HT1080 (cell line): Measurements from ENCODE around the gene EID2. TPM values are rescaled to one million over a fixed set of nuclear protein-coding genes. Genes with fewer than 3 reads are reported as not detected.

Source experiments
- DNase-seq: peaks from one replicate; pipeline ENCODE4 v3.0.0-alpha.2; 2015; ENCODE audit warnings: low read depth
- small RNA-seq: library from RNA; depleted of rRNA; stranded (forward); fragments of <200 nt; gene quantifications from one replicate; pipeline ENCODE3, GENCODE V24; 2014
- total RNA-seq: library from RNA; depleted of rRNA; stranded (reverse); fragments of >200 nt; shearing (Covaris generic); gene quantifications from 2 replicates; pipeline ENCODE4 v1.2.3, GENCODE V29; 2014; rRNA removed

Gene EID2
- total RNA-seq, 1 experiment from 2014 or later: 21.8 TPM

DNA sequence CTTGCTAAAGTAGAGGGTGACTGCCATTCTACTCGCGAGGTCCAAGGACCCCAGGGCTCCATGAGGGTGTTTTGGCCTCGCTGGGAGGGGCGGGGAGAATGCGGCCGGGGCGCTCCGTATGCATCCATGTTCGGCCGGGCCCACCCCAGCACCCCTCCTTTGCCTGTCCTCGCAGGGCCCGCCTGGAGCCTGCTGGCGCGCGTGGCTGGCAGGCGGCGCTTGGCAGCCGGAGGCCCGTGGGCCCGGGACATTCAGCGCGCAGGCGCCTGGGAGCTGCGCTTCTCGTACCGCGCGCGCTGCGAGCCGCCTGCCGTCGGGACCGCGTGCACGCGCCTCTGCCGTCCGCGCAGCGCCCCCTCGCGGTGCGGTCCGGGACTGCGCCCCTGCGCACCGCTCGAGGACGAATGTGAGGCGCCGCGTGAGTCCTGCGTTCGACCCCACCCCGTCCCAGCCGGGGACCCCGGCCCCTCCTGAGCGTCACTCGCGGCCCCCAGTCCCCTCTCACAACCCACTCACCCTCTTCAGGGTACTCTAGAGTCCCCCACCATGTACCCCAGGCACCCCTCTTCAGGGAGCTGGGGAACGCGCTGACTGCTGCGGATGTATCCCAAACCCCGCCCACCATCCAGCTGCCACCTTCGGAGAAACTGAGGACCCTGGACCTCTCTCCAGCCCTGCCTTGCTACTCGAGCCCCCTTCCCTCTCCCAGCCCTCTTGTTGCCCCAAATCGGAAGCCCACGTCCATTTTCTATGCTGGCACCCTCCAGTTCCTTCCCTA is 37.1 kb downstream of the EID2 start:
- DNase-seq: peak; percentile 14

GRCh38 chr19:39501340-39501739 is 38.6 kb downstream of the EID2 start:
- DNase-seq: no peak

- DNase-seq: no peak
Measured at GRCh38 chr19:39500543-39500942, 39.4 kb downstream of the EID2 start.

DNA sequence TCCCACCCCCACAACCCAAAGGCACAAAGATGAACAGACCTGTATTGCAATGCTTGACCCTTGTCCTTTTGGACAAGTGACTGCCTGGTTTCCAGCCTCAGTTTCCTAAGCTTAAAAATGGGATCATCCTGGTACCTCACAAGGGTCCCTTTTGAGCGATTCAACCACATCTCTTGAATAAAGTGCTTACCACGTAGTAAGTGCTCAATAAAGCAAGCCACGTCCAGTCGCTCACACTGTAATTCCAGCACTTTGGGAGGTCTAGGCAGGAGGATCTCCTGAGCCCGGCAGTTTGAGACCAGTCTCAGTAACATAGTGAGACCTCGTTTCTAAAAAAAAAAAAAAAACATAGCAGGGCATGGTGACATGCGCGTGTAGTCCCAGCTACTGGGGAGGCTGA is 40.0 kb downstream of the EID2 start:
- no peak for DNase-seq

DNA sequence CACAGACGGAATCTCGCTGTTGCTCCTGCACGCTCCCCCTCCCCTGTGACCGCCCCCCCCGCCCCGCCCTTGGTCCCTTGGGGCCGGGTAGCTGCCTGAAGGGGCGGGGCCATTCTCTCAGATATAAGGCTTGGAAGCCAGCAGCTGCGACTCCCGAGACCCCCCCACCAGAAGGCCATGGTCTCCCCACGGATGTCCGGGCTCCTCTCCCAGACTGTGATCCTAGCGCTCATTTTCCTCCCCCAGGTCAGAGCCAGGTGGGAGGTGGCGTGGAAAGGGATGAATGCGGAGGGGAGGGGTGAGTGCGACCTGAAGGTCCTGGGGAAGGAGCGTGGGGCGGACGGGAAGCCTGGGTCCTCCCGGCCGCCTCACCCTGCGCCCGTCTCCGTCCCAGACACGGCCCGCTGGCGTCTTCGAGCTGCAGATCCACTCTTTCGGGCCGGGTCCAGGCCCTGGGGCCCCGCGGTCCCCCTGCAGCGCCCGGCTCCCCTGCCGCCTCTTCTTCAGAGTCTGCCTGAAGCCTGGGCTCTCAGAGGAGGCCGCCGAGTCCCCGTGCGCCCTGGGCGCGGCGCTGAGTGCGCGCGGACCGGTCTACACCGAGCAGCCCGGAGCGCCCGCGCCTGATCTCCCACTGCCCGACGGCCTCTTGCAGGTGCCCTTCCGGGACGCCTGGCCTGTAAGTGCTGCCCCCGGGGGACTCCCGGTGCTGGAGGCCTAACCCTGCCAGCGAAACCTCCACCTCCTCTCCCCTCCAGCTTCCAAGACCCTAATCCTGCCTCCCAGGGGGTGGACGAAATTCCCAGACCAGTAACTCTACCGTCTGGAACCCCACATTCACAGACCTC is 40.9 kb downstream of the EID2 start, which contains the start of gene DLL3:
TSS of gene DLL3 (plus strand) at position 150 of the 845 bp plus-strand sequence. CDS start at position 178, 28 bp downstream.
- no peak for DNase-seq

DNA sequence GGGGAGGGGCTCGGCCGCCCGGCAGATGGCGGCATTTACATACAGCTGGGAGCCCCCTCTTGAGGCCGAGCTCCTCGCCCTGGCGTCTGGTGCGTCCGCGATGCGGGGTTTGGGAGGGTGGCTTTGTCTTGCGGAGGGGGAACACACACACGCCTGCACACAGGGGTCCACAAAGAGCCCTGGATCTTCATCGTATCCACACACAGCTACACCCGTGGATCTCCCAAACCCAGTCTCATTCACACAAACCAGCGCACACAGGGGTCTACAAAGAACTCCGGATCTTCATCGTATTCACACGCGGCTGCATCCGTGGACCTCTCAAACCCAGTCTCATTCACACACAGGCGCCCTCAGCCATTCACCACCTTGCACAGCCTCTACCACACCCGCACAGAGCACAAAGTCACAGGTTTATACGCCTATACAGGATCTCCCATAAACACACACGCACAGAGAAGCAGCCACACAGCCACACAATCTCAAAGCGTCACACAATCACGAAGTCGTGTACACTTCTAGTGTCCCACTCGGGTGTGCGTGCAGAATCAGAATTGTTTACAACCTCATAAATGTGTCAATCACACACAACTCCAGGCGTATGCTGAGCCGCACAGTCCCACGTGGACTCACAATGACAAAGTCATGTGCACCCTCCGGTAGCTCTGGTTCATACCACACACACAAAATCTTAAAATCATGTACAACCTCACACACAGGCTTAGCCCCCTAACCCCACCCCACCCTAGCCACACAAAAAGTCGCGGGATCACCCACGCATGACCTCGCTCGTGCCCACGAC is 41.8 kb downstream of the EID2 start:
- DNase-seq: peak; percentile 31

DNA sequence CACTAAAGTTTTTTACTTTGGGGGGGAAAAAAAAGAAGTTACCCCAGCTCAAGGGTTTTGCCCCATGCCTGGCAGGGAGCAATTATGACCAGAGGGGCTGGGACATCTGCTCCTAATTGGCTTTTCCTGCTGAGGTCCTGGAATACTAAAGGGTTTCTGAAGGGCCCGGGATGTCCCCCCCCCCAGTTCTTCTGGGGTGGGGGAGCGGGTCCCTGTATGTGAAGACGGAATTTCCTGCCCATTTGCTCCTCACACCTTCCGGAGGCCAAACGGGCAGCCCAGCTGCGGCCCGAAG is 42.3 kb downstream of the EID2 start:
- DNase-seq: no peak

- no peak for DNase-seq
Measured at GRCh38 chr19:39496063-39496462, 43.9 kb downstream of the EID2 start.

DNA sequence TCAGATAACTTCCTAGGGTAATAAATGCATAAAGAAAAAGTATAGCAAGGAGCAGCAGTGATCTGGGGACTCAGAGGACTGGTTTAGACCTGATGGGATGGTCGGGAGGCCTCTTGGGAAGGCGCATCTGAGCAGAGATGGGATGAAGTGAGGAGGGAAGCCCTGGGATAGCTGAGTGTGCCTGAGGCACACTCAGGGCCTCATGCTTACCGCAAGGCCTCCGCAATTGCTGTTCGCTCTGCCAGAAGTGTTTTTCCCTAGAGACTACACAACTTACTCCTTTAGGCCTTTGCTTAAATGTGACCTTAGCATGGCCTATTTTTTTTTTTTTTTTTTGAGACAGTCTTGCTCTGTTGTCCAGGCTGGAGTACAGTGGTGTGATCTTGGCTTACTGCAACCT is 45.3 kb downstream of the EID2 start:
- DNase-seq: no peak

GRCh38 chr19:39492788-39493187 is 47.2 kb downstream of the EID2 start:
- no peak for DNase-seq

DNA sequence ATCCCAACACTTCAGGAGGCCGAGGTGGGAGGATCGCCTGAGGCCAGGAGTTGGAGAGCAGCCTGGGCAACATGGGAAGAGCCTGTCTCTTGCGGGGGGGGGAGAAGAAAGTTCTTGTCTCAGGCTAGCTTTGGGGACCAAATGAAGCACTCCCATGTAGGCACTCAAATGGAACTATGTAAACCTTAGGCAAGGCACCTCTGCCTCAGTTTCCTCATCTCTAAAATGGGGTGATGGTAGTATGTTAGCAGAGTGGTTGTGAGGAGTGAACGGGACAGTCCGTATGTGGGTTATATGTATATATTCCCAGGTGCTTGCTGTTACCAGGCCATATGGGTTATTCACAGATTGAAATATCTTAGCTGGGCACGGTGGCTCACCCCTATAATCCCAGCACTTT is 47.7 kb downstream of the EID2 start:
- no peak for DNase-seq

DNA sequence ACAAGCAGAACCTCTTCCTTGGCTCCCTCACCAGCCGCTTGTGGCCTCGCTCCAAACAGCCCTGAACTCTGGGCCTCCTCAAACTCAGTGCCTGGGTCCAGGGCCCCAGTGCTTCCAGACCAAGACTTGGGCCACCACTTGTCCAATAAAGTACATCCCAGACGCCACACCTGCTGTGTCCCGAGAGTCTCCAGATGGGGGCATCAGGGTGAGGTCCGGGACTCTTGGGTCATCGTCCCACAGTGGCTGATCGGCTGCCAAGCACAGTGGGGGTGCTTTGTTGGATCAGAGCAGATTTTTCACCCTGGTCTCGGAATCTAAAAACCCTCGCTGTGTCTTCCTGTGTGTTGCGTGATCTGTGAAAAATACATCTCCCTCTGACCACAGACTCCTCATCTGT is 50.2 kb downstream of the EID2 start:
- no peak for DNase-seq

Small RNAs within 50 kb of the gene (small RNA-seq; reads per million reads assigned to genes)
- not detected for gene RPS29P24

Other genes with a start within 250 kb of the EID2 start
- gene IFNL1, start 243.8 kb downstream of the EID2 start, total RNA-seq: not detected in 2 replicates
- gene LRFN1, start 219.3 kb downstream of the EID2 start, total RNA-seq: 1.3 and 4.0 TPM in 2 replicates
- 3.6 and 3.8 TPM in 2 replicates for gene GMFG, start 204.1 kb downstream of the EID2 start, total RNA-seq
- 75.1 and 129 TPM in 2 replicates for gene SAMD4B, start 197.7 kb downstream of the EID2 start, total RNA-seq
- 47.3 and 56.1 TPM in 2 replicates for gene PAF1, start 149.1 kb downstream of the EID2 start, total RNA-seq
- gene MED29, start 148.8 kb downstream of the EID2 start, total RNA-seq: 24.6 and 47.3 TPM in 2 replicates
- 1.3 and 2.8 TPM in 2 replicates for gene ZFP36, start 133.3 kb downstream of the EID2 start, total RNA-seq
- 14.0 and 16.5 TPM in 2 replicates for gene PLEKHG2, start 127.5 kb downstream of the EID2 start, total RNA-seq
- gene RPS16, start 104.2 kb downstream of the EID2 start, total RNA-seq: 222 and 315 TPM in 2 replicates
- gene SUPT5H, start 94.6 kb downstream of the EID2 start, total RNA-seq: 86.2 and 91.6 TPM in 2 replicates
- 158 and 199 TPM in 2 replicates for gene TIMM50, start 59.3 kb downstream of the EID2 start, total RNA-seq
- gene DLL3, start 41.2 kb downstream of the EID2 start, total RNA-seq: 0.80 and 1.2 TPM in 2 replicates
- gene SELENOV, start 25.0 kb downstream of the EID2 start, total RNA-seq: not detected in 2 replicates
- 4.6 and 5.1 TPM in 2 replicates for gene EID2B, start 7.3 kb downstream of the EID2 start, total RNA-seq
- gene LGALS13, start 62.4 kb upstream of the EID2 start, total RNA-seq: not detected in 2 replicates
- gene LGALS16, start 115.8 kb upstream of the EID2 start, total RNA-seq: not detected in 2 replicates
- gene LGALS14, start 164.3 kb upstream of the EID2 start, total RNA-seq: not detected in 2 replicates
- gene CLC, start 197.9 kb upstream of the EID2 start, total RNA-seq: not detected in 2 replicates
- not detected in 2 replicates for gene LEUTX, start 238.7 kb upstream of the EID2 start, total RNA-seq